DMS79 treated with DMSO at 0.1 percent for 48 hours (cell line): ENCODE measurements around the gene WT1.
"Not testable (repeated sequence)": the region's sequence is repeated elsewhere in the genome, so short reads cannot be mapped to it uniquely, and the experiment has no call there.

Experiments used
- DNase-seq: peaks from one replicate; lab custom pipeline; 2025; lab: John Stamatoyannopoulos, UW

WT1 gene

DNA sequence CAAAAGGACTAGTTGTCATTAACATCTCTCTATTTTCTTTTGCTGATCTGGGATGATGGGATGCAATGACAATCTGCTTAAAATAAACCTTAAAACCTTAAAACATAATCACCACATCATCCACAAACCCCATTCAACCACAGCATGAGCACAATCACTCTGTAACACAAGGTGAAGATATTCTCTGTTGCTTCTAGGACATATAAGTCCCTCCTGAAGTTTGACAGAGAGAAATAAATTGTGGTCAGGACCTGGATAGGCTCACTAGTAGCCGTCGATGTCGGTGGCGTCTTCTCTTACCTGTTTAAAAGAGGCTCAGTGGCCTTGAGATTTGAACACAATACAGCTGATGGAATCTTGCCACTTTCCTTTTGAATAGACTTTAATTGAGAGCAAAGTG lies 47.9 kb downstream of the WT1 start:
- no peak for DNase-seq

DNA sequence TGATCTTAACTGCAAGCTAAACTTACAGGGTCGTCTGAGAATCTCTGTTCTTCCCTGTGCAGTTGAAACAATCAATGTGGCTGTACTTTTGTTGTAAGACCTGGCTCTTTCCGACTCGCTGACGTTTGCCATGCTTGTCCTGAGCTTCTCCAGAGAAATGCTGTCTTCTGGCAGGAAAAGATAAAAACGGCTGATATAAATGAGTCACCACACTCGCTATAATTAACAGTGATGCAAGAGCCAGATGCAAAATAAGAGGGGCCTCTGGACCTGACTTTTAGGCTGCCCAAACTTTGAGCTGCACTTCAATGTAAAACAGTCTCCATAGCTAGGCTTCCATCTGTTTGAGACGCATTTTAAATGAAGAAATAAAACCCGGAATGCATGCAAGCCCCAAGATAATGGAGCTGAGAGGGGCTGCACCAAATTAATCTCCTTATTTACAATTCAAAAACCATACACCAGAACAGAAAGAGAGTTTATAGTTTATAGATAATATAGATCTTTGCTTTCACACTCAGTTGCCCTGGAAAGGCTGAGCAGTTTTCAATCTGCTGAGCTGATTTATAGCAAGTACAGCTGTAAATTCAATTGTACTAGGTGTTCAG lies 48.5 kb downstream of the WT1 start:
- DNase-seq = no peak

DNA sequence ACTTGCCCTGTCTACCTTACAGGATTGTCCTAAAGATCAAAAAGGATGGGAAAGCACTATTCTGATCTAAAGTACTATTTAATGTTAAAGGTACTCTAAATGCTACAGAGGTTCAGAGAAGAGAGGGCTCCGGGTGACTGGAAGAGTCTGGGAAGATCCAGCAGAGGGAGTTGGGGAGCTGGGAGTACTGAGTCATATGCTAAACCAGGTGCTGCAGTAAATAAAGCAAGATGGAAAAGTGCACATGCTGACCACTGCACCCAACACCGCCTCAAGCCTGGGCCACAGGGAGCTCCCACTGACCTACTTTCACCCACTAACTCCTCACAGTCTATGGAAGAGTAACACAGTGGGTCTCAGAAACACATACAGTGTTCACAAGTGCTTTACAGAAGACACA lies 49.3 kb downstream of the WT1 start:
- no peak for DNase-seq

DNA sequence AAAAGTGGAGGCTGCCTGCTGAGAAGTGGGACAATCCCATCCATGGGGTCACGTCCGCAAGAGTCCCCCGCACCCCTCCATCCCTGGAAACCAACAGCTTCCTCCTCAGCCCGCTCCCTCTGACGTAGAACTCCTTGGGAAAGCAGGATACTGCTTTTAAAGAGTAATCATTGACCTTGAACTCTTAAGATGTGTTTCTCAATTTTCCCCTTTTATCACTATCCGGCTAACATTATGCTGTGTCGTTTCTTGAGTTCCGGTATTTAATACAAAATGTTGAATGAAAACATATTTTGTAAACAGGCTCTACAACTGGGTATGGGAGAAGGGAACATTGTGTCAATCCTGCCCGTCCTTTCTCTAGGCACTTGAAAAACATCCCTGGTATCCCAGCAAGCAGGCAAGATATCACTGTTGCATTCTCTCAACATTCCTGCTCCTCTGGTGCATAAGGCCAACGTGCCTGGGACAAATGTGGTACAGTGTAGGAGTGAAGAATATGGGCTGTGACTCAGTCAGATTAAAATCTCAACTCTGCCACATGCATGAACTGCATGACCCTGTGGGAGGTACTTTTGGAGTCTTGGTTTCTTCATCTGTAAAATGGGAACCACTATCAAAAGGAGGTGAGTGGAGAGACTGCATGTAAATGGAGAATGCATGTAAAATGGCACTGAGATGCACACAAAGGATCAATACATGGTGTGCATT lies 52.8 kb downstream of the WT1 start:
- DNase-seq = no peak

DNA sequence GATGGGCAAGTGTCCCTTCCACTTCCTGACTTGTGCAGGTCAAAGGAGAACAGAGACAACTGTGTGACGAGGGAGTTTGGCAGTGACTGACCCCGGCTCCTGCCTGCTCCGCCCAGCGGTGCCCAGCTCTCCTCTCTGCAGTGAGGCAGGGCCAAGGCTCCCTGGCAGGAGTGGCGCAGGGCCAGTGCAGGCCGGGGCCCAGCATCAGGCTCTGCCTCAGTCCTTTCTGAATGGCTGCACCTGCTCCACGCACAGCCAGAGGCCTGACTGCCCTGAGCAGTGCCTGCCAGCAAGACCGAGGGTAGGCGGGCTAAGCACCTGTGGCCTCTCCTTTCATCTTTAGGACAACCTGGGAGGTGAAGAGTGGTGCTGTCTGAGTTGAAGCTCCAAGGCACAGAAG lies 54.2 kb downstream of the WT1 start:
- no peak for DNase-seq

DNA sequence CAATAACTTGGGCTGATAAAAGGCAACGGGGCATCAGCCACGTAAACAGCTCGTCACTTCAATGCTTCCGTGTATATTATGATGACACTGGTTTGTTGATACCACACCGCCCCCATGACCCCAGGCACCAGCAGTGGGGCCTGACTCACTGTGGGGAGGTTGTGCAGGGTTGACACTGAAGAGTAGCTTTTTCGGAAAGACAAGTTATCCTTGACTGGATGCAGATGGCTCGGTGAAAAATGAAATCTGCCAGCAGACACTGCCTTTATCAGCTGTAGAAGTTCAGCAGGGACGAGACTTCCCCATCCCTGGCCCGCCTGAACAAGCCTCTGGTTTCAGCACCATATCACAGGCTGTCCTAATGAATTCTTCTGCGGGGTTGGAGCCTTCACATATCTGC lies 55.6 kb downstream of the WT1 start:
- DNase-seq = no peak

DNA sequence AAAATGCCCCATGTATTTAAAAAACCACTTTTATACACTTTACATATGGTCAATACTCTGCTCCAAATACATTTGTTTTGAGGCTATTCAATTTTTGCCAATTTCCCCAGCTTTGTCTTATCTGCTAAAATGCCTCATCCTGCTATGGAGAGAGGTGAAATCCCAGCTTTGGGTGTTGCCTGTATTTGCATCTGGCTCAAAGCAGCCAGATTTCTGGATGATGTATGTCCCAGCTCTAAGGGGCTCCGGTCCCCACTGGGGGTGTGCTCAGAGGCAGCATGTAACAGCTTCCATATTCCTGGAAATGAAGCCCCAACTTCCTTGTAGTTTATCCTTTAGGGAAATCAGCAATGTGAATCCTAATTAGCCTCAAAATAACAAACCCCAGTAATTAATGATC lies 59.5 kb downstream of the WT1 start:
- no peak for DNase-seq

DNA sequence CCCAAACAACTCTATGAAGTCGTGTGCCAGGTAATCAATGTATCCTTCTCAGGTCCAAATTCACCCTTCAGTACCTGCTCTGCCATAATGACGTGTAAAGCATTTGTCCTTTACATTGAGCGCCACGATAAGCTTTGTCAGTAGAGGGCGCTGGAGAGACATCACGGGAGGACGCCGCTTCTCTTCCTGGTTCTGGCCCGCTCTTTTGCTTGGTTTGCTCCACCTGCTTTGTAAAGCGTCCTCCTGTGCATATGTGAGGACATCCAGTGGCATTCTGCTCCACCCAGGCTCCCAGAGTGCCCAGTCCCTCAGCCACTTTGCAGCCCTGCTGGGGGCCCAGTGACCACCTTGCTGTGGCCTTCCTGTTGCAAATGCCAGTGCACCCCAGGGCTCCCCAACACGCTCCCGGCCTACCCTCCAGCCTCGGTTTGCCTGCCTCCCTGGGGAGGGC lies 61.1 kb downstream of the WT1 start:
- no peak for DNase-seq

DNA sequence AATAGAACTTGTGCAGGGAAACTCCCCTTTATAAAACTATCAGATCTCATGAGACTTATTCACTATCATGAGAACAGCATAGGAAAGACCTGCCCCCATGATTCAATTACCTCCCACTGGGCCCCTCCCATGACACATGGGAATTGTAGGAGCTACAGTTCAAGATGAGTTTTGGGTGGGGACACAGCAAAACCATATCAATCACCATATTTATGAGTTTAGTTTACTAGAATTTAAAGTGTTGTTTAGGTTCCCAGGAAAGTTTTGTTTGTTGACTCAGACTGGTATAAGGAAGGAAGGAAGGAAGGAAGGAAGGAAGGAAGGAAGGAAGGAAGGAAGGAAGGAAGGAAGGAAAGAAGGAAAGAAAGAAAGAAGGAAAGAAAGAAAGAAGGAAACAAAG lies 65.4 kb downstream of the WT1 start:
- not testable (repeated sequence) for DNase-seq

DNA sequence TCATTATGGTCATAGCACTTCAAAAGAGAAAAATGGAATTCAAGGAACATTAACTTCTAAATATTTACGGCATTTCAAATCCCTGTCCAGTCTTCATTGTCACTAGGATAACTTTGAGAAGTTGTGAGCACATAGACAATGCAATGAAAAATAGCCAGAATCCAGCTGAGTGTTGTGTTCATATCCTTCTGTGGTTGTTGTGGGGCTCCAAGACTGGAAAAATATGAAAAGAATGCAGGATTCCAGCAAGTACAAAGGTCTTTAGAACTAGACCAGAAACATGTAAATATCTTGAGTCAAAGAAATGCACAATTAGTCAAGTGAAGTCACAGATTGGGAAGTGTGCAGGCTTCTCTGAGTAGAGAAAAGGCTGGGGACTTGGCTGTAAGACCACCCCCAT lies 68.7 kb downstream of the WT1 start:
- no peak for DNase-seq

DNA sequence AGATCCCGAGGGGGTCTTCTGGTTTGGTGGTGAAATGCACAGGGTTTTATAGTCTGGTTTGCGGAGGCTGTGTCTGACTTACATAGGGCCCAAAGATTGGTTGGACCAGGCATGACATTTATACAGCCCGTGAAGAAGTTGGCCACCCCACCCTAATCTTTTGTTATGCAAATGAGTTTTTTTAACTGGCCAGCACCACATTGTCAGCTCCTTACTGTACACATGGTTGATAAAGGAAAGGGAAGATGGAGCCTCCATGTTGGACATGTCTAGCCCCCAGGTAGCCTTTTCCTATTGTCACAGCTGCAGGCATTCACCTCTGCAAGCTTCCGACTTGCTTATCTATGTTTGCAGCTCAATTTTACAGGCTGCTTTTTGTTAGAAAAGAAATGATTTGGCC lies 70.1 kb downstream of the WT1 start:
- DNase-seq = no peak

DNA sequence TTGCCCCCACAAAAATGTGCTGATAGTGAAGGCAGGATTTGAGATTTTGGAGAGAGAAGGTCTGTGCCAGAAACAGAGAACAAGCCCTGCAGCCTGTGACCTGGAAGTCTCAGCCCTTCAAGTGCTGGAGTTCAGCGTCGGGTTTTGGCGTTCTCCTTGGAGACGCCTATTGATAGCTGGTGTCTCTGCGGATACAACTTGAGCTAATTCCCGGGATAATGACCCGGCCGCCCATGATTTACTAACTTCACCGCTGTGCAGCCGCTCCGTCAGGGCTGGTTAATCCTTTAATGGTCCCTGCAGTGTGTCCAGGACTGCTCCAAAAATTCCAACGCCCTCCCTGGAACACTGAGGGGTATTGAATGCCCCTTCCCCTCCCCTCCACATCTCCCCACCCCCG lies 76.6 kb downstream of the WT1 start:
- DNase-seq = no peak

DNA sequence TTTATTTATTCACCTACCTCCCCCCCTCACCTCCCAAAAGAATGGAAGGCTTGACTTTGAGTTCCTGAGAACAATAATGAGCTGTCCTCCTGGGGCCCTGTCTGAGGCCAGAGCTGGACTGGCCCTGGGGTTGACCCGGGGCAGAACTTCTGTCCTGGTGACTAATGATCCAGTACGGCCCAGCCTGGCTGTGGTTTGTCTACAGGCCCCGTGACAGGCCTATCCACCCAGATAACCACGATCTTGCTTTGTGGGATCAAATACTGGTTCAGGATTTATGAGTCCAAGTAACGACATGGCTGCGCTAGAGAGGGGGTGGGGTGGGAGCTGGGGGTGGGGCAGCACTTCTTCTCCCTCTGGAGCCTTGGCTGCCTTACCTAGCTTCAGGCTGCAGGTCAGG lies 81.5 kb downstream of the WT1 start:
- no peak for DNase-seq

DNA sequence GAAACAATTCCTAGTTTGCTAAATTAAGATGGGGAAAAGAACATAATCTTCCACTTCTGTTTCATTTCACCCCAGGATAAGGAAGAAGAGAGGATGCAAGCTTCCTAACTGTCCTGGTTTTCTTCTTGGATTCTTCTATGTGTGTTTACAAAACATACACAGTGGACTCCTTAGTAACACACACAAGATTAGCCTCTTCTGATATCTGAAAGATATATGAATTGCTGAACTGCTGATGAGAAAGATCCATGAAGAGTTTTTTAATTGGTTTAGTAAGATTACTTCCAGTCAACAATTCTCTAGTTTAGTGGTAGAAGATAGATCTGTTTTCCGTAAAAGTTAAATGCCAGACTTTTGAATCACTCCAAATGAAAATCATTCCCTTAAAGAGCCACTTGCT lies 86.8 kb downstream of the WT1 start:
- no peak for DNase-seq

DNA sequence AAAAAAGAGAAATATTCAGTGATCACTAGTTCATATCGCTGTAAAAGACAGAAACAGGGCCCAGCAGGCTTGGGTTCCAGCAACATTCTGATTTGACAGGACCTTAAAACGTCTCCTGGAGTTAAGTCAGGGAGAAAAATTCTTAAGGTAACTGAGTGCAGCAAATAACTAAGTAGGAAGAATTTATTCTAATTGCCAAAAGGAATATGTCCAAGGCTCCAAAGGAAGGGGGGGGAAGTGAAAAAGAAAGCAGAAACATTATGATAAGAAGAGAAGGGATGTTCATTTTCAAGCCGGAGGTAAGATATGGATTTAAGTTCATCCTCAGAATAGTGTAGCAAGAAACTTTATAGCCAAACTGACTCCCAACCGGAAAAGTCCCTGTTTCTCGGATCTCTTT lies 90.4 kb downstream of the WT1 start:
- DNase-seq = no peak

DNA sequence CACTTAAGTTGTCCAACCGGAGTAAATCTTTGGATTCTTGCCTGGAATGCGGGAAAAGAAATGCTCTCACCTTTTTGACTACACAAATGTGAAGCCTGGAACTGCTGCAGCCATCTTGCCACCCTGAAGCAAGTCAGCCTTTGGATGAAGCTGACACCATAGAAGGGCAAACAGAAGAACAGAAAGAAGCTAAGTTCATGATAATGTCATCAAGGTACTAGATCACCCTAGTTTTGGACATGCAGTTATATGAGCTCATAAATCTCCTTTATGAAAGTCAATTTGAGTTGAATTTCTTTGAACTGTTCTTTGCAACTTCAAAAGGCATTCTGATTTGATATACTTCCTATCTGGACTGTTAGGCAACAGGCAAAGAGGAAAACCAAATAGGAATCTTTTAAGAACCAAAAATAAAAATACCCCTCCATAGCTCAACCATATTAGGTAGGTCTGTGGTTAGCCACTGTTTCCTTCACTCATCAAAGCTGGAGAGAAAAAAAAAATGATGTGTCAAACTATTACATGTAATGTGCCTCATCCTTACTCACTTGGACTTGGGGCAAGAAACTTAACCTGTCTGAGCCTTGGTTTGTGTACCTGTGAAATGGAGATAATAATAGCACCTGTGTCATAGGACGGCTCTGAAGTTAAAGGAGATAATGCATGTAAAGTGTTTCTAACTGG lies 91.9 kb downstream of the WT1 start:
- DNase-seq = no peak

DNA sequence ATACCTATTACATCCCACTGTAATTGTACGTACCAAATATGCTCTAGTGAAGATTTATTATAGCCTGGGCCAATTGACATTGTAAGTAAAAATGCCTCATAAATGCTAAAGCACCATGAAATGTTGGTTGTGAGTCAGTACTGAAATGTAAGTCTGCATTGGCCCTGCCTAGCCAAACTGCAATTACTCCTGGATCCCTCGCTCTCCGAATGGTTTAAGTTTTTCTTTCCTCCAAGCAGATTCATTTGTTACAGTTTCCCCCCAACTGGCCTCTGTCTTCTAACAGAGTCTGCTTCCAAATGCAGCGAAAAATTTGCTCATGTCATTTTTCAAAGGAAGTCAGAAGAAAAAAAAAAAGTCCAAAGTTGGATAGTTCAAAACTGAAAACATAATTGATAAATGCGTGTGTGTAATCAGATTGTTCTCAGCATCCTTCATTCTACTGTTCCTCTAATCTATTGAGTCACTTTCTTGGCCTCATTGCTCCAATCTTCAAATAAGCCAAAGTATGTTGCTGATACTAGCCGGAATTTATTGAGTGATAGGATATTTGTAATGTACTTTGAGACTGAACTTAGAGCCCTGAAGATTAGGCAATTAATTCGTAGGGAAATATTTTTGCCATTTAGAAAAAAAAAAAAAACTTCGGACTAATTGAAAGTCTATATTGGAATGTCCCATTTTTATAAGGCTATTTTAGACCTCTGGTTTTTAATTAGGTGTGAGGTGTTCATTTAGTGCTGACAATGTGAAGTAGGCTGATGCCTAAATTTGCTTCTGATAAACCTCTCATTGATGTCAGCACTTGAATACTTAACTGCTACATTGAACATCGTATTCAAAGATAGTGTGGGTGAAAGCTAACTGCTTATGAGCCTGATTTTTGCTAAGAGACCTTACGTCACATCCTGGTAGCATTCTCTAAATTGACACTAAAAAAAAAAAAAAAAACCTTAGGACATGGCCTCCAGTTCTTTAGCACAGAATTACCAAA lies 93.4 kb downstream of the WT1 start:
- DNase-seq = no peak

DNA sequence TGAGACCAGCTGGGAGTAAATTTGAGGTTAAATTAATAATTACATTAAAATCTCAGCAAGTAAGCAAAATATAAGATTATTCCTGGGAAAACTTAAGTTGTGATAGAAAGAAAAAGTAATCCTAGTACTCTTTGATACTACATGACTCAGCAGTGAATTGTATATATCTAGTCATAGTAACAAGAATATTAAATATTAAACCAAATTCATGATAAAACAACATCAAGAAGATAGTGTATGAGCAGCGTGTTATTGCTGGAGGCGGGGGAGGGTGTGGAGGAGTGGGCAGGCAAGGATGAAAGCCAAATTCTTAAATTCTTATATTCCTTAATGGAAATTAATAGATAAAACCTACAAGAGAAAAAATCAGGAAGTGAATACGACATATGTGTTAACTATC lies 95.2 kb downstream of the WT1 start:
- no peak for DNase-seq
